OCI-LY3 (cell line): ENCODE measurements around the gene ABCC10.

Experiments used
- H2AFZ ChIP-seq: fragments of 200-600, 300-600 bp; shearing (Covaris generic); 2 replicates; pipeline ENCODE4 v1.6.0; 2014; ENCODE audit warnings: antibody characterized with exemption, low read depth, low read length
- H3K27ac ChIP-seq: fragments of 200-600, 300-600 bp; sonication (generic); 2 replicates; pipeline ENCODE4 v1.5.1; 2014; ENCODE audit warnings: mild to moderate bottlenecking, low read length, moderate library complexity, mixed read lengths
- H3K27me3 ChIP-seq: fragments of 200-600, 300-600 bp; sonication (generic); 2 replicates; pipeline ENCODE4 v1.6.1; 2014; ENCODE audit warnings: low read depth, low read length, mixed read lengths
- H3K36me3 ChIP-seq: fragments of 200-600, 300-600 bp; sonication (generic); replicated peaks from 2 replicates; pipeline ENCODE3; 2014; ENCODE audit warnings: low read depth, low read length, mixed read lengths
- H3K4me1 ChIP-seq: fragments of 300-600, 200-600 bp; sonication (generic); 2 replicates; pipeline ENCODE4 v1.6.1; 2014; ENCODE audit warnings: low read length, mixed read lengths
- H3K4me2 ChIP-seq: fragments of 200-600, 300-600 bp; sonication (generic); 2 replicates; pipeline ENCODE4 v1.6.1; 2014; ENCODE audit warnings: low read length, mixed read lengths
- H3K4me3 ChIP-seq: fragments of 300-600, 200-600 bp; sonication (generic); 2 replicates; pipeline ENCODE4 v1.5.1; 2014; ENCODE audit warnings: antibody characterized with exemption, mild to moderate bottlenecking, low read length, moderate library complexity
- H3K79me2 ChIP-seq: fragments of 300-600, 200-600 bp; shearing (Covaris generic); 2 replicates; pipeline ENCODE4 v1.6.1; 2014; ENCODE audit warnings: mild to moderate bottlenecking, low read length, mixed read lengths
- H3K9ac ChIP-seq: fragments of 300-600, 200-600 bp; shearing (Covaris generic); 2 replicates; pipeline ENCODE4 v1.6.0; 2014; ENCODE audit warnings: mild to moderate bottlenecking, low read length, moderate library complexity
- H3K9me3 ChIP-seq: fragments of 200-600, 300-600 bp; shearing (Covaris generic); 2 replicates; pipeline ENCODE4 v1.6.1; 2014; ENCODE audit warnings: low read length, mixed read lengths; ENCODE audit not compliant: insufficient read depth
- H4K20me1 ChIP-seq: fragments of 200-600, 300-600 bp; sonication (generic); 2 replicates; pipeline ENCODE4 v1.6.1; 2016; ENCODE audit warnings: low read length, mixed read lengths; ENCODE audit not compliant: insufficient read depth
- CTCF ChIP-seq: fragments of 200-600, 300-600 bp; sonication (generic); IDR thresholded peaks from 2 replicates; pipeline ENCODE4 v1.5.1; 2014; ENCODE audit warnings: antibody characterized with exemption, low read length, low read depth
- EZH2phosphoT487 ChIP-seq: fragments of 200-600 bp; shearing (Covaris generic); IDR thresholded peaks from 2 replicates; pipeline ENCODE4 v1.6.1; 2018; ENCODE audit warnings: antibody characterized with exemption, mixed run types, low read depth

The ABCC10 gene

DNA sequence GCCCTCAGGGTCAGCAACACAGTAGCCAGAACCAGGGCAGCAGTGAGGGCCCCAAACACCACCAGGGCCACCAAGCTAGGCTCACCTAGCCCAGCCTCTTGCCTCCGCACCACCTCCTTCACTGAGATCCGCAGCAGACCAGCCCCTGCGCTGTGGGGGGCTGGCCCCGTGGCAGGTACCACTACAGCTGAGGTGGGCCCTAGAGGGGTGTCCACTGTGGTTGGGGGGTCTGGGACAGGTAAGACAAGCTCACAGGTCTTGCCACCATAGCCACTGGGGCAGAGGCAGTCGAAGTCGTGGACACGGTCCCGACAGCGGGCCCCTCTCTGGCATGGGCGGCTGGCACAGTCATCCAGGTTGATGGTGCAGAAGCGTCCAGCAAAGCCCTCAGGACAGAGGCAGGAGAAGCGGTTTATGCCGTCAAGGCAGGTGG lies 23.4 kb downstream of the ABCC10 start:
- Histone ChIP-seq H3K4me1 (no peaks in the 10 kb centered on the region), H3K27me3 (no peaks in the 10 kb centered on the region), H3K36me3 (peaks cover 29% of the 10 kb centered on the region), H4K20me1 (no peaks in the 10 kb centered on the region), H3K4me3 (no peak overlapping the region), H2AFZ (no peak overlapping the region), H3K27ac (no peak overlapping the region), H3K9ac (no peak overlapping the region), H3K4me2 (no peak overlapping the region), H3K9me3 (no peaks in the 10 kb centered on the region), H3K79me2 (no peaks in the 10 kb centered on the region)
- TF ChIP-seq EZH2phosphoT487: no peak
- TF ChIP-seq CTCF: no peak

DNA sequence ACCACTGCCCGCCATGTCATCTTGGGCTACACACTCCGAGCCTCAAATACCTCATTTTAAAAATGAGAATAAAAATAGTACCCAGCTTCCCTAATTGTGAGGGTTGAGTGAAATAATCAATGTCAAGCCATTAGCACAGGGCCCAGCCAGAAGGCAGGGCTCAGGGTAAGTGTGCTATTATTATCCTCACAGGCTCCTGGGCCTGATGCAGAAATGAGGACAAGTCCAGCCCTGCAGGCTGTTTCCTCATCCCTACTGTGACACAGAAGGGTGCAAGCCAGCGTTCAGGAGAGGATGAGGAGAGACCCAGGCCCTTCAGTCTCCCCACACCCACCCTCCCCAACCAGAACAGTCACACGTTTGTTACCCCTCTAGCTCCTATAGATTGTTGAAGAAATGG lies 24.0 kb downstream of the ABCC10 start:
- Histone ChIP-seq H4K20me1 (no peaks in the 10 kb centered on the region), H3K4me2 (no peak overlapping the region), H3K9me3 (no peaks in the 10 kb centered on the region), H3K27ac (no peak overlapping the region), H3K36me3 (peaks cover 29% of the 10 kb centered on the region), H3K4me1 (no peaks in the 10 kb centered on the region), H3K9ac (no peak overlapping the region), H3K4me3 (no peak overlapping the region), H3K27me3 (no peaks in the 10 kb centered on the region), H3K79me2 (no peaks in the 10 kb centered on the region), H2AFZ (no peak overlapping the region)
- TF ChIP-seq EZH2phosphoT487: no peak
- TF ChIP-seq CTCF: no peak

DNA sequence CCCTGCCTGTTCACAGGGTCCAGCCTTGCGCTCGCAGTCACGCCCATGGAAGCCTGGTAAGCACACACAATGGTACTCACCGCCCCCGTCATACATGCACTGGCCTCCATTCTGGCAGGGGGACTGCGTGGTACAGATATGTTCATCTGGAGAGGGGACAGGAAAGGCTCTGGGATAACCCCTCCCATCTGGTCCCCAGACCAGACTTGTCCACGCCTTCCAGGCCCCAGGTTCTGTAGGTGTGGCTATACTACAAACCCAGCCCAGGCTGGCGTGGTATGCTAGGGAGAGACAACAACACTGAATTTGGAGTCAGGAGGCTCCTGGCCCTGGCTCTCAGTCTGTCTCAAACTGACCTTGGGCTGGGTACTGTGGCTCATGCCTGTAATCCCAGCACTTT lies 24.6 kb downstream of the ABCC10 start:
- Histone ChIP-seq H3K36me3 (peaks cover 29% of the 10 kb centered on the region), H3K9me3 (no peaks in the 10 kb centered on the region), H3K27ac (no peak overlapping the region), H3K27me3 (no peaks in the 10 kb centered on the region), H2AFZ (no peak overlapping the region), H3K79me2 (no peaks in the 10 kb centered on the region), H3K4me2 (no peak overlapping the region), H3K4me3 (no peak overlapping the region), H3K9ac (no peak overlapping the region), H3K4me1 (no peaks in the 10 kb centered on the region), H4K20me1 (no peaks in the 10 kb centered on the region)
- TF ChIP-seq CTCF (no peak), EZH2phosphoT487 (no peak)

DNA sequence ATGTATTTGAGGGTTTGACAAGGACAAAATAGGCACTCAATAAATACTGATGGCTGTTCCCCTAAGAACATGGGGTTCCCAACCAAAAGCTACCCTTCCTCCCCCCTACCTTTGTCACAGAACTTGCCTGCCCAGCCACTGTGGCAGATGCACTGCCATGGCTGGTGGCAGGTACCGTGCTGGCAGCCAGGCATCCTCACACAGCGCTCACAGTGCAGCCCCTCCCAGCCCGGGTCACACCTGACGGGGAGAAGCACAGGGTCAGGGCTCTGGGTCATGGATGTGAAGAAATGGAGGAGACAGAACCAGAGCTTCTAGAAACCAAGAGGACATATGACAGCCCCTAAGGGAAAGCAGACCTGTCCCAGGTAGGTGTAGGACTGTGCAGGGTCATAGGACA lies 25.6 kb downstream of the ABCC10 start:
- Histone ChIP-seq H4K20me1 (no peaks in the 10 kb centered on the region), H3K9ac (no peak overlapping the region), H3K9me3 (no peaks in the 10 kb centered on the region), H3K27ac (no peak overlapping the region), H3K4me1 (no peaks in the 10 kb centered on the region), H3K4me2 (no peak overlapping the region), H3K79me2 (no peaks in the 10 kb centered on the region), H2AFZ (no peak overlapping the region), H3K36me3 (peaks cover 20% of the 10 kb centered on the region), H3K4me3 (no peak overlapping the region), H3K27me3 (no peaks in the 10 kb centered on the region)
- TF ChIP-seq EZH2phosphoT487: no peak
- no peak for TF ChIP-seq CTCF
